GM11168 (cell line): Measurements from ENCODE around the gene HTRA1.

Experiments
- in situ Hi-C: fragments of 300-500 bp; cut with MboI; formaldehyde crosslinking; loops from one replicate; pipeline ENCODE4 v1.12.0; 2022; ENCODE audit warnings: low sequenced_read_pairs; ENCODE audit not compliant: unreplicated experiment

HTRA1 gene

GRCh38 chr10:122454071-122454470 is 7.3 kb upstream of the HTRA1 start:
- in situ Hi-C loops = no loop called here

GRCh38 chr10:122454603-122455080 is 6.7 kb upstream of the HTRA1 start, which contains the start of gene ARMS2:
TSS of gene ARMS2 (plus strand) at chr10:122454653. CDS start at chr10:122454728, 75 bp downstream.
- in situ Hi-C loops = no loop called here

GRCh38 chr10:122455376-122456079 is 5.8 kb upstream of the HTRA1 start:
- in situ Hi-C loops = no loop called here

- in situ Hi-C loops = no loop called here
These were observed 3.4 kb upstream of the HTRA1 start for GRCh38 chr10:122457934-122458333.

- in situ Hi-C loops = no loop called here
These were observed 2.7 kb upstream of the HTRA1 start for GRCh38 chr10:122458693-122459092.

- in situ Hi-C loops = no loop called here
These were observed 1.6 kb upstream of the HTRA1 start for GRCh38 chr10:122459561-122460273.

GRCh38 chr10:122460891-122461293 is 461 bp upstream of the HTRA1 start:
- in situ Hi-C loops = no loop called here

GRCh38 chr10:122461729-122462532 is 578 bp downstream of the HTRA1 start:
- in situ Hi-C loops = no loop called here

GRCh38 chr10:122462533-122463465 is 1.4 kb downstream of the HTRA1 start:
- in situ Hi-C loops = no loop called here

GRCh38 chr10:122463466-122464249 is 2.3 kb downstream of the HTRA1 start:
- in situ Hi-C loops = no loop called here

- in situ Hi-C loops = no loop called here
These were observed 2.8 kb downstream of the HTRA1 start for GRCh38 chr10:122464250-122464510.

- in situ Hi-C loops = no loop called here
These were observed 3.2 kb downstream of the HTRA1 start for GRCh38 chr10:122464586-122464985.

- in situ Hi-C loops = no loop called here
These were observed 4.2 kb downstream of the HTRA1 start for GRCh38 chr10:122465401-122466040.

GRCh38 chr10:122466951-122467381 is 5.6 kb downstream of the HTRA1 start:
- in situ Hi-C loops = no loop called here

GRCh38 chr10:122467701-122468100 is 6.3 kb downstream of the HTRA1 start:
- in situ Hi-C loops = no loop called here

- in situ Hi-C loops = no loop called here
These were observed 7.1 kb downstream of the HTRA1 start for GRCh38 chr10:122468307-122468925.

- in situ Hi-C loops = no loop called here
These were observed 7.8 kb downstream of the HTRA1 start for GRCh38 chr10:122468926-122469781.
